8988T (cell line): ENCODE data around the gene MAP3K5.
"Not testable (repeated sequence)": the region's sequence is repeated elsewhere in the genome, so short reads cannot be mapped to it uniquely, and the experiment has no call there.

ENCODE experiments used
- DNase-seq: peaks from one replicate; pipeline ENCODE4 v3.0.0; 2011

The MAP3K5 gene

GRCh38 chr6:136604928-136605510 lies 187.3 kb downstream of the MAP3K5 start:
- DNase-seq, result no peak

DNA sequence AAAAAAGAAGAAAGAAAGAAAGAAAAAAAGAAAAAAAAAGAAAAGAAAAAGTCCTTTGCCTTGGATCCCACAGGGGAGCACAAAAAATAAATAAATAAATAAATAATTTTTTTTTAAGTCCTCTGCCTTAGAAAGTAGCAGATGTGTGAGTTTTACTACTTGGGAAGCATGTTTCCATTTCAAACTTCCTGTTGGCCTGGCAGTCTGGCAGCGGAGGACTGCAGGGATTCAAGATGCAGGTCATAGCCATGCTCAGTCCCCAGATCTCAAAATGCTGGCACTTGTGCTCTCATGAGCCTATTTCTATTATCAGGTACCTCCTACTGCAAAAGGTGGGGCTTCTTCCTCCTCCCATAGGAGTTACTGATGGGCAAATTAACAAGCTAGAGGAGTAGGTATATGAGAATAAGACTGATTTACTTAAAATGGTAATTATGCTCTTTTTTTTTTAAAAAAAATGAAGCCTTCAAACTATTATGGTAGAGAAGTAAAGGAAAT lies 187.9 kb downstream of the MAP3K5 start:
- DNase-seq, result no peak

DNA sequence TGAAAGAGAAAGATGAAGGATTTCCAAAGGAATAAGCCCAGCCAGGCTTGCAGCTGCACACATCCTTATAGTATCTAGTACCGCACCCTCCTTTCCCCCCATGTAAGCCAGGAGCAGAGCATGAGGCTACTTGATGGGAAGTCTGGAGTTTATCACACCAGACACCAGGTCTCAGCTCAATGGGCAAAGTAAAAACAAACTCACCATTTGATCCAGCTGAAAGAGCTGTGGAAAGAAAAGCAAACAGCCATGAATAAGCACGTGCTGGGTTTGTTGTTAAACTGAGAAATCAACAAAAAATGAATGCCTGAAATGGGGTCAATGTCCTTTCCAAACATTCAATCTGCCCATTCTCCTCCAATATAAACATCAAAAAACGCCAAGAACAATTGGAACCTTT lies 191.5 kb downstream of the MAP3K5 start:
- DNase-seq, result no peak

DNA sequence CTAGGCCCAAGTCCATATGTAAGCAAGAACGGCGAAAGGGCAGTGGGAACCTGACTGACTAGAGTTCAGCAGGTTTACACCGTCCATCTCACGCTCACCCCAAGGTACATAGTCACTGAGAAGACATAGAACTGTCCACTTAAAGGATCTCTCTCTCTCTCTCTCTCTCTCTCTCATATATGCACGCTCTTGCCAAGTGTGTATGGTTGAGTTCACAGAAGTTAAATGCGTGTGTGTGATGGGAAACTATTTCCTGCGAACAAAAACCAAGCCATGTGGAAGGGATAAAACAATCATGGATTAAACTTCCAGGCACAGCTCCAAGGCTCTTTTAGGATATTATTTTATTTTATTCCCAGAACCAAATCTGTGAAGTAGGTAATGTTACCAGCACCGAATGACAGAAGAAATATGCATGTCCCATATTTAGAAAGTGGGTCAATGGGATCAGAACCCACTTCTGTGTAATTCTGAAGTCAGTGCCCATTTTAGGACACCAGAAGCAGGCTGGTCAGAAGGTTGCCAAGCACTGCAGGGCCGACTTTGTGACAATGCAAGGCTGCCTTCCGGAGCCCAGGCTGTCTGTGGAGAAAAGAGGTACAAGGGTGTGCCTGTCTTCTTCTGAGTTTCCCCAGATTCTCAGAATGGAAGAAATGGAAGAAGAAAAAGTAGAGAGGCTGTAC lies 192.8 kb downstream of the MAP3K5 start:
- no peak for DNase-seq

GRCh38 chr6:136598048-136598447 lies 194.2 kb downstream of the MAP3K5 start:
- no peak for DNase-seq

- no peak for DNase-seq
These were observed 197.6 kb downstream of the MAP3K5 start for GRCh38 chr6:136594671-136595070.

DNA sequence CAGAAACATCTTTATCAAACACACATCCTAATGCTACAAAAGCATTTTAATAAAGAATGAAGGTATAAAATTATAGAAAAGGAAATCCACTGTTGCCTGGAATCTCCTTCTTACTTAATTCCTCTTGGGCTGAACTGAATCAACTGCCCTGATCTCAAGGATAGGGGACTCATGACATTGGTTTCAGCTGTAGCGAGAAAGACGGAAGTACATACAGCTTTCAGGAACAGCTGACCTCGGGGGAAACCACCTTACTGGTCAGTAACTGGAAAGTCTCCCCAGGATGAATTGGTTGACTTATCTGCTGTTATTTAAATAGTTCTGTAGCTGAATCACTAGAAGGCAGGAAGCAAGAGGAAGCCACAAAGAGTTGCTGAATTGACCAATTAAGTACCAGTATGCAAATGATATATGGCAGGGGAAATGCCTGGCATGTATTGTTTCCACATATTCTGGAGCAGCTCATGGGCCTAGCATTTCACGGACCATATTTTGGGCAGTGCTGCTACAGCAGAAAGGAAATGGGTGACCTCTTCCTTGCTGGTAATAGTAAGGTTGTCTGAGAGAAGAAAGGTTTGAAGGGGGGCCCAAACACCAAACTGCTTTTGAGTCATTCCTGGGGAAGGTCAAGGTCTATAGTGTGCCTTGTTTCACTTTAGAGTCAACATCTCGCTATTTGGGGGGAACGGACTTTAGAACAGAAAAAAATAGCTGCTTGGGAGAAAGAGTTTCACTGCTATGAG lies 198.4 kb downstream of the MAP3K5 start:
- DNase-seq, result no peak

DNA sequence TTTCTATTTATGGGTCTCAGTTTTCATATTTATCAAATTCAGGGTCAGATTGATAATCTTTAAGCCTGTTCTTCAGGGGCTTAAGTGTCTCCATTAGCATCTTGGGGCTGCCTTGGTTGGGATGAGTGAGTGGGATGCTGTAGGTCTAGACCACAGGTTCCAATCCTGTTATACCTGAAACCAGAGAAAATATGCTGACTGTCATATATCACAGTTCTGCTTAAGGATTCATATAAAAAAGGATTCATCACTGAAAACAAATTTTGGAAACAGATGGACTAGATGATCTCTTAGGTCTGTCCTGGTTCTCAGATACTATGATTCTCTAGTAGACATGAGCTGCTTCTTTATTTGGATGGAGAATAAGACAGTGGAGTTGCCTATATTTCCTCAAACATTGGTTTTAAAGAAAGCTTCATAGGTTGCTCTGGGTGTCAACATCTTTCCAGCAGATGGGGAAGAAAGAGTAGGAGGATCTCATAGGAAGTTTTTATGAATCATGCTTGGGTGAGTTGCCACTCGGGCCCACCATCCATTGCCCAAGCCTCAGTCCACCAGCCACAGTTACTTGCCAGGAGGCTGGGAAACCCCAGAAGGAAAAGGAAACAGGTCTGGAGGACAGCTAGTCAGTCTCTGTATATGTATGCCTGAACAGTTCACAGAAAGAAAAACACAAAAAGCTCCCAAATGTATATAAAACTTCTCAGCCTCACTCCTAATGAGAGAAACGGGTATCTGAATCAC lies 199.2 kb downstream of the MAP3K5 start:
- DNase-seq, result no peak

- DNase-seq, result no peak
These were observed 200.7 kb downstream of the MAP3K5 start for GRCh38 chr6:136591617-136592016.

GRCh38 chr6:136590846-136591245 lies 201.4 kb downstream of the MAP3K5 start:
- DNase-seq, result not testable (repeated sequence)

- no peak for DNase-seq
These were observed 204.8 kb downstream of the MAP3K5 start for GRCh38 chr6:136587527-136587926.

DNA sequence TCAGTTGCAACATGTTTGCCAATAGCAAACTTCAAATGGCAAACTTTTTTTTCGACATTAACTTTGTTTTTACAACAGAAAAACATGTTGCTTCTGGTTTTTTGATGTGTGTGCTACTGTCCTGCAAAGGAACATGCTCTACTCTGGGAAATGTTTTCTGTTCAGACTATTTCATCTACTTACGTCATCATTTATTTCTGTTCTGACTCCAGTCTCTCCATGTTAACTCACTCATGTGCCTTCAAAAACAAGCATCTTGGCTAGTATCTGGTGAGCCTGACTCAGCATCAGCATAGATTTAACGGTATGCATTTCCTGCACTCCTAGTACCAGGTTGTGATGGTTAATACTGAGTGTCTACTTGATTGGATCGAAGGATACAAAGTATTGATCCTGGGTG lies 206.0 kb downstream of the MAP3K5 start:
- DNase-seq, result no peak

DNA sequence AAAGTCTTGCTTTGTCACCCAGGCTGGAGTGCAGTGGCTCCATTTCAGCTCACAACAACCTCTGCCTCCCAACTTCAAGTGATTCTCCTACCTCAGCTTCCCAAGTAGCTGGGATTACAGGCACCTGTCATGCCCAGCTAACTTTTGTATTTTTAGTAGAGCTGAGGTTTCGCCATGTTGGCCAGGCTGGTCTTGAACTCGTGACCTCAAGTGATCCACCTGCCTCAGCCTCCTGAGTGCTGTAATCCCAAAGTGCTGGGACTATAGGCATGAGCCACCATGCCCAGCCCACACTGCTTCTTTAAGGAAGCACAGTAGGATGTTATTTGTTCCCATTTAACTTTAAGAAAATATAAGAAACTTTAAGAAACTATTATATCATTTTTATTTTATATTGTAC lies 206.8 kb downstream of the MAP3K5 start:
- not testable (repeated sequence) for DNase-seq

GRCh38 chr6:136584290-136584689 lies 208.0 kb downstream of the MAP3K5 start:
- not testable (repeated sequence) for DNase-seq

GRCh38 chr6:136582711-136583471 lies 209.4 kb downstream of the MAP3K5 start:
- no peak for DNase-seq

DNA sequence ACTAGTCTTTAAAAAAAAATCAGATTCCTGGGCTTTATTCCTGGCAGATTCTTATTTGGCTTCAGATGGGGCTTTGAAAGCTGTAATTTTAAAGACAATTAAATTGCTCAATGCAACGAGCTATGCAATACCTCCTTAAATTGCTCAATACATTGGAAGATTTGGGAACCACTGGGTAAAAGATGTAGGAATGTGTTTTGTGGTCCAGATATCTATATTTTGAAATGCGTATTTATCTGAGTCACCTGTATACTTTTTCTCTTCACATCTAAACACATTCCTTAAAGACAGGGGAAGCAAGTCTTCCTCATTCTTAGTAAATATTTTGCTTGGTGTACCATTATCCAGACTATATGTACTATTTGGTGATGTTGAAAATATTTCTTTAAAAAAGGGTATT lies 212.5 kb downstream of the MAP3K5 start:
- DNase-seq, result no peak

- no peak for DNase-seq
These were observed 215.5 kb downstream of the MAP3K5 start for GRCh38 chr6:136576821-136577220.

DNA sequence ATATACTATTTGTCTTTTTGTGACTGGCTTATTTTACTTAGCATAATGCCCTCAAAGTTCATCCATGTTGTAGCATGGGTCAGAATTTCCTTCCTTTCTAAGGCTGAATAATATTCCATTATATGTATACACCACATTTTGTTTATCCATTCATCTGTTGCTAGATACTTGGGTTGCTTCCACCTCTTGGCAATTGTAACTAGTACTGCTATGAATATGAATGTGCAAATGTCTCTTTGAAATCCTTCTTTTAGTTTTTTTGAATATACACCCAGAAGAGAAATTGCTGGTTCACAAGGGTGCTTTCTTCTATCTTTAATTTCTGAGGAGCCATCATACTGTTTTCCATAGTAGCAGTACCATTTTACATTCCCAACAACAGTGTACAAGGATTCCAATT lies 220.8 kb downstream of the MAP3K5 start:
- DNase-seq, result no peak

DNA sequence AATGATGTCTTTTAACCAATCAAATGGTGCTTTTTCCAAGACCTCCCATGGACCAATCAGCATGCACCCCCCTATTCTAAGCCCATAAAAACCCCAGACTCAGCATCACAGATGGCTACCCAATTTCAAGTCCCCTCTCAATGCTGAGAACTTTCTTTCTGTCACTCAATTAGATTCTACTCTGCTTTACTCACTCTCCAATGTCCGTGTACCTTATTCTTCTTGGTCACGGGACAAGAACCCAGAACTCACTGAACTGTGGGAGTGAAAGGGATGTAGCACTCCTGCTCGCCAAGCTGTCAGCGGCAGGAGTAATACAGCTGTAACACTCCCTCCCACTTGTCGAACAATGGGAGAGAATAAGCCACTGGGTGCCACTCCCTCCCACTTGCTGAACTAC lies 221.2 kb downstream of the MAP3K5 start:
- DNase-seq, result no peak

- no peak for DNase-seq
These were observed 224.1 kb downstream of the MAP3K5 start for GRCh38 chr6:136568129-136568528.

- DNase-seq, result no peak
These were observed 224.6 kb downstream of the MAP3K5 start for GRCh38 chr6:136567688-136568087.

DNA sequence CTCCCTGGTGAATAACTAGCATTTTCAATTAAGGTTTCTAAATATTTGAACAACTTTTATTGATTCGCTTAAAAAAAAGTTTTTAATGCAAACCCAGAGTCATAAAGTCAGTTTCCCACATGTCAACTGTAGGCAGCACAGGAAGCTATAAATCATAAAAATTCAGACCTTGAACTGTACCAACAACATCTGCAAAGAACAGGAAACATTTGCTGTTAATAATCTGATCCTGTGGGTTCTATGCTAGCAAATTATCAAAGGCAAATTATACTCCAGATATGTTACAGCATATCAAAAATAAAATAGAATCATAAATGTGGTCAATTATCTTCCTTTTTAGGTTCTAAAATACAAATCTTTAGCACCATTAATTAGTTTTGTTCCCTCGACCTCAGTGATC lies 225.4 kb downstream of the MAP3K5 start:
- no peak for DNase-seq
